T-helper 2 cell treated with Interferon-gamma antibody and Interleukin-4, amounts not matched to agents 100 ng/mL and 5 ng/mL, for 36 hours (primary cell): ENCODE results near the gene C2CD5. TPM values are rescaled to one million over a fixed set of nuclear protein-coding genes. Genes with fewer than 3 reads are reported as not detected.

Experiments used
- intact Hi-C: fragments of 100-400 bp; cut with micrococcal nuclease; formaldehyde crosslinking; loops from one replicate; pipeline ENCODE4 v1.15.1; 2023
- total RNA-seq: library from RNA; stranded (reverse); gene quantifications from 2 replicates; pipeline ENCODE4 v1.2.3, GENCODE V29; 2022

The C2CD5 gene
- total RNA-seq, 1 donor from 2014 or later, result 49.2 TPM

DNA sequence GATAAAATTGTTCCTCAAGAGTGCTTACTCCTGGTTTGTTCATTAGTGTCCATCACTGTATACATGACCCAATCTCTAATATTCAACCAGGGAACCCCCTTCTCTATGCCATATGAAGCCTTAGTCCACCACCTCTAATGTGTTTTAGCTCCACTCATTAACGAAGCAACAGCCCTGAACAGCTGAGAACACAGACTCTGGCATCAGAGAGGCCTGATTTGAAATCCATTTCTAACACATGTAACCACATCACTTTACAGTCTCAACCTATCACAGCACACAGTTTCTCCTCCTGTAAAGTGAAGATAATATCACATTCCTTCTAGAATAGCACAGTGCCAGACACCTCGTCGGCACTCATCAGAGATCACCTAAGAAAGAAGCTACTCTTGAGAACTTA, 64.3 kb downstream of the C2CD5 start:
- intact Hi-C loops, result no loop called here

DNA sequence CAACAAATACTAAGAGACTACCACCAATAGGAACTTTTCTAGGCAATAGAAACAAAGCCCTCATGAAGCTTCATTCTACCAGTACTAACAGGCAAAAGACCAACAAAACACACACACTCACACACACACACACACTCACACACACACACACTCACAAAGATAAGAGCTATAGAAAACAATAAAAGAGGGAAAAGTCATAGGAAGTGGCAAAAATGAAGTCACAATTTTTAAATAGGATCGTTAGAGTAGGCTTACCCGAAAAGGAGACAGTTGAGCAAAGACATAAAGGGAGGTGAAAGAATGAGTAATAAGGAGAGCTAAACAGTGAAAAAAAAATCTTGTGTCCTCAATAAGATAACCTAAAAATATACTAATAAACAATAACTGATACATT, 66.5 kb downstream of the C2CD5 start:
- intact Hi-C loops, result no loop called here

DNA sequence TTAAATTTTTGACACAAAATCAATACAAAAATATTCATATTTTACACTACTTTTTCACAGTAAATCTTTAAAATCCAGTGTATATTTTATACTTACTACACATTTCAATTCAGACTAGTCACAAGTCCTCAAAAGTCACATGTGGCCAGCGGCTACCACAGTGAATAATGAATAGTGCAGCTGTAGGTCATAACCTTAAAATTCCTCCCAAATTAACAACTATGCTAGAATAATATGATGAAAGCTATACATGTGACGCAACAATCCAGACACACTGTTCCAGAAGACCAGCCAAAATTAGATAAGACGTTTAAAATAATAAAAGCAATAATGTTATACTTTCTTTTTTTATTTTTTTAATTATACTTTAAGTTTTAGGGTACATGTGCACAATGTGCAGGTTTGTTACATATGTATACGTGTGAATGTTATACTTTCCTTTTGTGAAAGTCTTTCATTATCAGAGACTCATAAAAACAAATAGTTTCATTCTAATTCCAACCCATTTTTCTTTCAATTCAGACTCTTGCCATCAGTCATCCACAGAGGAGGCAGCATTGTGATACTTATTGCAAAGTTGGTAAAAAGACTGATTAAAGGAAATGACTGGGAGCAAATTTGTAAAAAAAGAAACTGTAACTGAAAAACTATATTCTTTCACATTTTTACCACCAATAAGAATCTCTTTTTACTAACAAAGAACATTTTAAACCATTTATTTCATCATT, 67.0 kb downstream of the C2CD5 start:
- intact Hi-C loops, result no loop called here

GRCh38 chr12:22476133-22476532, 68.2 kb downstream of the C2CD5 start:
- intact Hi-C loops, result no loop called here

DNA sequence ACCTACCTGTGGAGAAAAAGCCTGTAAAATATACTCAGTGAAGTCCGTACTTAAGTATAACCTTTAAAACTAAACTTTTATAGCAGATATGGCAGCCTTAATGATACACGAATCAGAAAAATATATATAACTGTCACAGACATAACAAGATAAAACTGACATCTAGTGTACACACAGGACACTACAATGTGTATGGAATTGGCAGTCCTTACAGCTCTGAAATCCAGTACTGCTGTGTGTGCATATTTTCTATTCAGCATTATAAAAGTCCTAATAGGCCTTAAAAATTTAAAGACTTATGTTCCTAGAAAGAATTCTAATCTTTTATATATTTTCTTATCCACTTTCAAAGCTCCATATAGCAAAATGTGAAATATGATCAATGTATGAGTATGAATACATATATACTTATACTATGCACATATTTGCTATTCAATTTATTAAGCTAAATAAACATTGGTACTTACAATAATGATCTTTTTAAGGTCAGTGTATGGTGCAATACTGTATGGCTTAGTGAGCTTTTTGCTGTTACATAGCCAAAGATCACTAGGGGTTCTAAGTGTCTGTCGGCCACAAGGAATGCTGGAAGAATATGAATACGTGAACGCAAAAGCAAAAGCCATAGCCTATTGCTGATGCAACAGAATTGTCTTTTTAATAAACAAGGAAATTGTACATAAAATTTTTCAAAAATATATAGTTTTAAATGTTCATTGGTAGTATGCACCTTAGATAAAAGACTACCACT, 69.2 kb downstream of the C2CD5 start:
- intact Hi-C loops, result no loop called here

DNA sequence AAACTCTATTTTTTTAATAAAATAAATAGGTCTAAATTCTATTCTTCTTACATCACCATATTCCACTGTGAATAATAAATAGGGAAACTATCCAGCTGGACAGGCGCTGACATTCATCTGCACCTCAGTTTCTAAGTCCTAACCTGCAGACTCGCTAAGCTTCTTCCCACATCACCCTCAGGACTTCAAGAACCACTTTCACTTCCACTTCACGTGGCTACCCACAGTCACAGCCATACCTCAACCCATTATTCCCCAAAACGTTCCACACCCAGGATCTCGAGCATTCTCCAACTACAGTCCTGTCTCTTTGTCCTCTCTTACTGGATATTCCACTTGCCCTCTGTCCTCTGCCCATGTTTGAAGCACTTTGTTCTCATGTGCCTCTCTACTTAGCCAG, 71.1 kb downstream of the C2CD5 start:
- intact Hi-C loops, result no loop called here

- intact Hi-C loops, result no loop called here
Measured at GRCh38 chr12:22467190-22467589, 77.2 kb downstream of the C2CD5 start.

GRCh38 chr12:22463306-22463705, 81.0 kb downstream of the C2CD5 start:
- intact Hi-C loops, result loop anchor here (5.0 kb wide), 1 partner anchor 766 kb away; no protein-coding TSS in a partner anchor

GRCh38 chr12:22461786-22462185, 82.6 kb downstream of the C2CD5 start:
- intact Hi-C loops, result loop anchor here (5.0 kb wide), 1 partner anchor 764 kb away; no protein-coding TSS in a partner anchor

DNA sequence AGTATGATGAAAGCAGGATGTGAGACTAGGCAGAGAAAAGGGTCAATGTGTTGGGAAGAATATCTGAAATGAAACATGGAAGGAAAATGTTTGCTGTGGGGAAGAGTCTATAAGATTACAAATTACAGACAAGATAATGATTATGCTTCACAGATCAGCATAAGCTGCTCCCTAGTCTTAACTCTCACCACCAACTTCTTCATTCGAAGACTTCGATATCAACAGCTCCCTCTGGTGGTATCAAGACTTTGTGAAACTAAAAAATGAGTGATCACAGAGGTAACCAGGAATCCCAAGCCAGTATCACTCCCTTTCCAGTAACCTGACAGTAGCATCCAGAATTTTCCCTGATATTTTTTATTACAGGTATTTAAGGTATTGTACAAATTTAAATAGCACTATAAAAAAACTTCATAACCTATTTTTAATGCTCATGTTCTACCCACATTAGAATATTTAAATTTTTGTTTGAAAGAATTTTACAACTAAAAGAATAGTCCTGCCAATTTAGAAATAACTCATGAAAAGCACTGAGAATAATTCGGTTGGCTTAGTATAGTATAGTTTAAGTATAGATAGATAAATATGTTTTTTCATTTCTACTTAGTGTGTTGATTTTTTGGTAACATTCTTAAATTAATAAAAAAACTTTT, 84.4 kb downstream of the C2CD5 start:
- intact Hi-C loops, result loop anchor here (1.0 to 5.0 kb wide), 3 partner anchors 358 to 763 kb away; no protein-coding TSS in a partner anchor

GRCh38 chr12:22458298-22458937, 85.9 kb downstream of the C2CD5 start:
- intact Hi-C loops, result loop anchor here (5.0 kb wide), 1 partner anchor 356 kb away; no protein-coding TSS in a partner anchor

GRCh38 chr12:22457085-22457484, 87.3 kb downstream of the C2CD5 start:
- intact Hi-C loops, result loop anchor here (5.0 kb wide), 1 partner anchor 355 kb away; no protein-coding TSS in a partner anchor

GRCh38 chr12:22453511-22453910, 90.8 kb downstream of the C2CD5 start:
- intact Hi-C loops, result no loop called here

- intact Hi-C loops, result loop anchor here (10.0 kb wide), 1 partner anchor 112 kb away; the partner anchor contains the start of gene ST8SIA1
Measured at GRCh38 chr12:22447223-22447622, 97.1 kb downstream of the C2CD5 start.

DNA sequence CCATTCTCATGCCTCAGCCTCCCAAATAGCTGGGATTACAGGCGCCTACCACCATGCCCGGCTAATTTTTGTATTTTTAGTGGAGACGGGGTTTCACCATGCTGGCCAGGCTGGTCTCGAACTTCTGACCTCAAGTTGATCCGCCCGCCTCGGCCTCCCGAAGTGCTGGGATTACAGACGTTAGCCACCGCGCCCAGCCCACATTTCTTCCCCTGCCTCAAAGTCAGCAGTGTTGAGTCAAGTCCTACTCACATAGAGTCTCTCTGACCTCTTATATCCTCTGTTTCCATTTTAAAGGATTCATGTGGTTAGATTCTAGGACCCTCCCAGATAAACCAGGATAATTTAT, 100.1 kb downstream of the C2CD5 start:
- intact Hi-C loops, result loop anchor here (10.0 kb wide), 1 partner anchor 109 kb away; the partner anchor contains the start of gene ST8SIA1

- intact Hi-C loops, result loop anchor here (1.0 to 10.0 kb wide), 4 partner anchors 109 to 746 kb away; partner anchors contain the start of gene ST8SIA1
Measured at GRCh38 chr12:22443379-22444316, 100.7 kb downstream of the C2CD5 start.

DNA sequence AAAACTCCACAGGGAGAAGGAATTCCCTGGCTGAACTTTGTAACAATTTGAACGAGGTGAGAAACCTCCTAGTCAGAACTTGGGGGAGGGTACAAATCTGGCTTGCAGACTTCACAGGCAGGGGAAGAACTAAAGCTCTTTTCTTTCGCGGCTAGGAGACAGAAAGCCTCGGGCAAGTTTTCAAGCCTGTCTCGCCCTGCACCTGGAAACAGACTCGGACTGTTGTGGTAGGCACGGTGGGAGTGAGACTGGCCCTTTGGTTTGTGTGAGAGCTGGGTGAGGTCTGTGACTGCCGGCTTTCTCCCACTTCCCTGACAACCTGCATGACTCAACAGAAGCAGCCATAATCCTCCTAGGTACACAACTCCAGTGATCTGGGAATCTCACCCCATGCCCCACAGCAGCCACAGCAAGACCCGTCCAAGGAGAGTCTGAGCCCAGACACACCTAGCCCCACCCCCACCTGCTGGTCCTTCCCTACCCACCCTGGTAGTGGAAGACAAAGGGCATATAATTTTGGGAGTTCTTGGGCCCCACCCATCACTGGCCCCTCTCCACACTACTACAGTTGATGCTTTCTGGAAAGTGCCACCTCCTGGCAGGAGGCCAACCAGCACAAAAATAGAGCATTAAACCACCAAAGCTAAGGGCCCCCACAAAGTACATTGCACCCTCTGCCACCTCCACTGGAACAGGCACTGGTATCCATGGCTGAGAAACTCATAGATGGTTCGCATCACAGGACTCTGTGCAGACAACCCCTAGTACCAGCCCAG, 107.1 kb downstream of the C2CD5 start:
- intact Hi-C loops, result no loop called here

DNA sequence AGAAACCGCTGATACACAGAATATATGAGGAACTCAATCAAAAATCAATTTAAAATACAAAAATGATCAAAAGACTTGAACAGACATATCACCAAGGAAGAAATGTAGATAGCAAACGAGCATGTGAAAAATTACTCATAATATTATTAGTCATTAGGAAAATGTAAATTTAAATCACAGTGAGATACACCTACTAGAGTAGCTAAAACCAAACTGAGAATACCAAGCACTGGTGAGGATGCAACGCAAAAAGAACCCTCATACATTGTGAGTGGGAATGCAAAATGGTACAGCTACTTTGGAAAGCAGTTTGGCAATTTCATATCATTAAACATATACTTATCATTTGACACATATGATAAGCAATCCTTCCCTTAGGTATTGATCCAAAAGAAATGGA, 108.8 kb downstream of the C2CD5 start:
- intact Hi-C loops, result no loop called here

DNA sequence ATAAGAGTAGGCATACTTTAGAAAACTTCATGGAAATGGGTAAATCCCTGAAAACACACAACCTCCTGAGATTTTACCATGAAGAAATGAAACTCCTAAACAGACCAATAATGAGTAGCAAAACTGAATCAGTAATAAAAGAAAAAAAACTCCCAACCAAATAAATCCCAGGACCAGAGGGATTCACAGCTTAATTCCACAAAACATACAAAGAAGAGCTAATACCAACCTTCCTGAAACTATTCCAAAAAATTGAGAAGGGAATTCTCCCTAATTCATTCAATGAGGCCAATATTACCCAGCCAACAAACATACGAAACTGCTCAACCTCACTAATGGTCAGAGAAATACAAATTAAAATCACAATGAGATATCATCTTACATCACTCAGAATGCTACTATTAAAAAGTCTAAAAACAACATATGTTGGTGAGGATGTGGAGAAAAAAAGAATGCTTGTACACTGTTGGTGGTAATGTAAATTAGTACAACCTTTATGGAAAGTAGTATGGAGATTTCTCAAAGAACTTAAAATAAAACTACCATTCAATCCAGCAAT, 112.6 kb downstream of the C2CD5 start:
- intact Hi-C loops, result no loop called here
